Measurements from ENCODE around the gene MSL2.

GRCh38 chr3:136141291-136141785 is 54.8 kb downstream of the MSL2 start:
- TF ChIP-seq, protein P1, sequence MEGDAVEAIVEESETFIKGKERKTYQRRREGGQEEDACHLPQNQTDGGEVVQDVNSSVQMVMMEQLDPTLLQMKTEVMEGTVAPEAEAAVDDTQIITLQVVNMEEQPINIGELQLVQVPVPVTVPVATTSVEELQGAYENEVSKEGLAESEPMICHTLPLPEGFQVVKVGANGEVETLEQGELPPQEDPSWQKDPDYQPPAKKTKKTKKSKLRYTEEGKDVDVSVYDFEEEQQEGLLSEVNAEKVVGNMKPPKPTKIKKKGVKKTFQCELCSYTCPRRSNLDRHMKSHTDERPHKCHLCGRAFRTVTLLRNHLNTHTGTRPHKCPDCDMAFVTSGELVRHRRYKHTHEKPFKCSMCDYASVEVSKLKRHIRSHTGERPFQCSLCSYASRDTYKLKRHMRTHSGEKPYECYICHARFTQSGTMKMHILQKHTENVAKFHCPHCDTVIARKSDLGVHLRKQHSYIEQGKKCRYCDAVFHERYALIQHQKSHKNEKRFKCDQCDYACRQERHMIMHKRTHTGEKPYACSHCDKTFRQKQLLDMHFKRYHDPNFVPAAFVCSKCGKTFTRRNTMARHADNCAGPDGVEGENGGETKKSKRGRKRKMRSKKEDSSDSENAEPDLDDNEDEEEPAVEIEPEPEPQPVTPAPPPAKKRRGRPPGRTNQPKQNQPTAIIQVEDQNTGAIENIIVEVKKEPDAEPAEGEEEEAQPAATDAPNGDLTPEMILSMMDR (optimal IDR thresholded peaks at IDR 0.05 in 1 of 3, IDR thresholded peaks at IDR 0.05 in 1 of 3, conservative IDR thresholded peaks at IDR 0.05 in 1 of 3; ENCODE audit: extremely low read depth in 1 of 3, insufficient read depth in 2 of 3, low read length in 3 of 3) = no peak
- no peak for TF ChIP-seq EZH2 (IDR thresholded peaks at IDR 0.05; ENCODE audit: low read length)

Data from keratinocyte (primary cell).